HCT116 (cell line): ENCODE measurements around the gene GBF1.

Experiments used
- CTCF ChIP-seq, 3 experiments: fragments of 200-600 bp in 1 of 3; sonication (generic) in 1 of 3; IDR thresholded peaks in 2 of 3; conservative IDR thresholded peaks in 1 of 3; 2 replicates each; pipeline ENCODE4 v1.5.1; 2012 to 2017; ENCODE audit warnings: low read depth in 2 of 3, low read length in 2 of 3, antibody characterized with exemption in 1 of 3, borderline replicate concordance in 1 of 3, control low read depth in 1 of 3, mild to moderate bottlenecking in 1 of 3, mixed read lengths in 1 of 3, mixed run types in 1 of 3, moderate library complexity in 1 of 3; ENCODE audit not compliant: insufficient read depth in 1 of 3
- EZH2phosphoT487 ChIP-seq: fragments of 200-600 bp; IDR thresholded peaks from 2 replicates; pipeline ENCODE4 v1.6.1; 2018; ENCODE audit warnings: antibody characterized with exemption, borderline replicate concordance
- REST ChIP-seq: IDR thresholded peaks from 2 replicates; pipeline ENCODE4 v1.6.1; 2012; ENCODE audit warnings: low read depth

- TF ChIP-seq EZH2phosphoT487 (no peak), CTCF (IDR thresholded peaks at IDR 0.05 in 2 of 3, conservative IDR thresholded peaks at IDR 0.05 in 1 of 3; ENCODE audit: borderline replicate concordance in 1 of 3, insufficient read depth in 1 of 3, low read depth in 2 of 3, low read length in 2 of 3) (no peak), REST (no peak)
Measured at GRCh38 chr10:102261842-102262241, 16.5 kb downstream of the GBF1 start.
